ENCODE measurements around the gene IFNGR1.

GRCh38 chr6:137201006-137201405 is 18.2 kb downstream of the IFNGR1 start:
- TF ChIP-seq, protein P1, sequence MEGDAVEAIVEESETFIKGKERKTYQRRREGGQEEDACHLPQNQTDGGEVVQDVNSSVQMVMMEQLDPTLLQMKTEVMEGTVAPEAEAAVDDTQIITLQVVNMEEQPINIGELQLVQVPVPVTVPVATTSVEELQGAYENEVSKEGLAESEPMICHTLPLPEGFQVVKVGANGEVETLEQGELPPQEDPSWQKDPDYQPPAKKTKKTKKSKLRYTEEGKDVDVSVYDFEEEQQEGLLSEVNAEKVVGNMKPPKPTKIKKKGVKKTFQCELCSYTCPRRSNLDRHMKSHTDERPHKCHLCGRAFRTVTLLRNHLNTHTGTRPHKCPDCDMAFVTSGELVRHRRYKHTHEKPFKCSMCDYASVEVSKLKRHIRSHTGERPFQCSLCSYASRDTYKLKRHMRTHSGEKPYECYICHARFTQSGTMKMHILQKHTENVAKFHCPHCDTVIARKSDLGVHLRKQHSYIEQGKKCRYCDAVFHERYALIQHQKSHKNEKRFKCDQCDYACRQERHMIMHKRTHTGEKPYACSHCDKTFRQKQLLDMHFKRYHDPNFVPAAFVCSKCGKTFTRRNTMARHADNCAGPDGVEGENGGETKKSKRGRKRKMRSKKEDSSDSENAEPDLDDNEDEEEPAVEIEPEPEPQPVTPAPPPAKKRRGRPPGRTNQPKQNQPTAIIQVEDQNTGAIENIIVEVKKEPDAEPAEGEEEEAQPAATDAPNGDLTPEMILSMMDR (IDR thresholded peaks at IDR 0.05) = no peak
- TF ChIP-seq EZH2 (IDR thresholded peaks at IDR 0.05) (no peak), EZH2phosphoT487 (IDR thresholded peaks at IDR 0.05) (no peak)

All from neural progenitor cell (in vitro differentiated cells).